NCI-H226 (cell line): Measurements from ENCODE around the gene SIGLEC5.

Experiments
- DNase-seq: peaks from one replicate; pipeline ENCODE4 v3.0.0-alpha.2; 2015

Gene SIGLEC5

DNA sequence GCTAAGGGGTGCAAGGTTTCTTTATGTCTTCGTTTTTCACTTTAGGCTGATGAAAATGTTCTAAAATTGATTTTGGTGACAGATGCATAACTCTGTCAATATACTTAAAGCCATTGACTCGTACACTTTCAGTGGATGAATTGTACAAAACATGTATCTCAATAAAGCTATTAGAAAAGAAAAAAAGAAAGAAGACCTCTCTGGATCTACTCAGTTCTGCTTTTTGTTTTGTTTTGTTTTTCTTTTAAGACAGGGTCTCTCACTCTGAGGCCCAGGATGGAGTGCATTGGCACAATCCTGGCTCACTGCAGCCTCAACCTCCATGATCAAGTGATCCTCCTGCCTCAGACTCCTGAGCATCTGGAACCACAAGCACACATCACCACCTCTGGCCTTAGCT, 3.5 kb downstream of the SIGLEC5 start:
- DNase-seq = no peak

DNA sequence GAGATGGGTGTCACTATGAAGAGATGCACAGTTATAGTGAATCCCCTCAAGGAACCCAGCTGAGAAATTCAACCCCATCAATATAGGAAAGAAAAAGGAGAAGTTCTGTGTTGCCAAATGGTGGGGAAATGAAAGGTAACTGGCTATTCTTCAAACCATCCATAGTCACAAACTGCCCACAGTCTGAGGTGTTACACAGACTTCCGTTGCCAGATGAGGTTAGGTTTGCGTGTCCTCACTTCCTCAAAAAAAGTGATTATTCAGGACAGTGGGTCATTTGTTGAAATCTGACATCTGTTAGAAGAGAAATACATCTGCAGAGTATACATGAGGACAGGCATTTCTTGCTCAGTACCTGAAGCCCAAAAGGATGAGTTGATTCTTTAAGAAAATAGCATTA, 9.0 kb downstream of the SIGLEC5 start:
- DNase-seq = no peak

DNA sequence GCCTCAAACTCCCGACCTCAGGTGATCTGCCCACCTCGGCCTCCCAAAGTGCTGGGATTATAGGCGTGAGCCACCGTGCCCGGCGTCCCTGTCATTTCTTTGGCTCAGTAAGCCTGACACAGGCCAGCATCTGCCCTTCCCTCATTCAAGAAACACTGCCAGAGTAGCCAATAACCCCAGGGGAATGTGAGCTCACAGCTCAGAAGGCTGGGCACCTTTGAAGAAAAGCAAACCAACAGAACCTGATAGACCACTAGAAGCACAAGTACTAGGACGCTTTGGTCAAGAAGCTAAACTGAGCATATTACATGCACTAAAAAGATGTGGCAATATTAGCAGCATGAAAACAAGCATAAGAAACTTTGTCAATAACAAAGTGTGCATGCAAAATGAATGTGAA, 14.2 kb downstream of the SIGLEC5 start:
- DNase-seq = no peak

DNA sequence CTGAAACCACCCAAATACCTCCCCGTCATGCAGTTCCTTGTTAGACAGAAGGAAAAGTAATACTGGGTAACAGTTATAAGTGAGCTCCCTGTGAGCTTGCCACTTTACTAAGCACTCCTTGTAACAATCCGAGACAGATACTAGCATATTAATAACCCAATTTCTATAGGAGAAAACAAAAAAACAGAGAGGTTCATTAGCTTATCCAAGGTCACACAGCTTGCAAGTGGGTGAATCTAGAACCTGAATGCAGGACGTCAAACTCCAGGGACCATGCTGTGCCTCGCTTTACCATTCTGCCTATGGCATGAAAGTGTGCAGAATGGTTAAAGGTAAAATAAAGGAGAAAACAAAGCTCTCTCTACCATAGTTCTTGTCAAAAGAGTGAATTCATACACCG, 15.4 kb downstream of the SIGLEC5 start:
- no peak for DNase-seq

DNA sequence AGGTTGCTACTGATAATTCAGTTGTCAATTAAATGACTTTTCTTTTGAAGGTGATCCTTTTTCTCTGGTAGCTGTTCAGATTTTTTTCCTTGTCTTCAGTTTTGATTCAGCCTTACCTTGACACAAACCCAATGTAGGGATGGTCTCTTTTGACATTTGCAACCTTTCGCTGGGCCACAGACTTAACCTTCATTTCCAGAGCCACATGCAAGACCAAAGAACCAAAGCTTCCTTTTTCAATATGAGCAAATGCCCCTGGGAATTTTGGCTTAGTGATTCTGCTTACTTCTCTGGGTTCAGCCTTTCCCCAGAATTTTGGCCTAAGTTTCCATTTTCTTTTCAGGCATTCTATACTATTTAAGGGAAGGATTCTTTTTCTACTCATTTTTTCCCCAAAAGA, 19.6 kb downstream of the SIGLEC5 start:
- no peak for DNase-seq

DNA sequence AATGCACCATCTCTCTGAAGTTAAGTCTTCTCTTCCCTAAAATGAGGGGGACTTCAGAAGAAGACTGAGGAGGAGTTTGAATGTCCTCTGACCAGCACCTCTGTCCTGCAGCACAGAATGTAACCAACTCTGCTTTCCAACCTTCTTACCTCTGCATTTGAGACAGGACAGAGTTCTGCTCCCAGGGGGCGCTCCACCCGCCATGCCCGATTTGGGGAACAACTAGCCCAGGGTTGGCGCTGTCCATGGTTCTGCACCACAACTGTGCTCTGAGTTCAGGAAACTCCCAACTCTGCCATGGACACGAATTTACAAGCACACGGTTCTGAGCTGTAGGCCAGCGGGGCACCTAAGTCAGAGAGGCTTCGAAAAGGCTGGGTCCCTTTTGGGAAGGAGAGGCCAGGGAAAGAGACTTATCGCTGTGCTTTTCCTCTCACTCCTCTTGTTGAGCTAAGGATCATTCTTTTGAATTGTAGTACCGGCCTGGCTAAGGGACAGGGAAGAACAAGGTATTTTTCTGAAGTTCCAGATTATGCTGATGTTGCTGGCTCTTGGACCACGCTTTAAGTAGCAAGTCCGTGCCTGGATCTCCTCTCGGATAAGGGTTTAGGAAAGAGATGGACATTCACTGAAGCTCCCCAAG, 22.2 kb downstream of the SIGLEC5 start:
- peak; percentile 64 for DNase-seq

DNA sequence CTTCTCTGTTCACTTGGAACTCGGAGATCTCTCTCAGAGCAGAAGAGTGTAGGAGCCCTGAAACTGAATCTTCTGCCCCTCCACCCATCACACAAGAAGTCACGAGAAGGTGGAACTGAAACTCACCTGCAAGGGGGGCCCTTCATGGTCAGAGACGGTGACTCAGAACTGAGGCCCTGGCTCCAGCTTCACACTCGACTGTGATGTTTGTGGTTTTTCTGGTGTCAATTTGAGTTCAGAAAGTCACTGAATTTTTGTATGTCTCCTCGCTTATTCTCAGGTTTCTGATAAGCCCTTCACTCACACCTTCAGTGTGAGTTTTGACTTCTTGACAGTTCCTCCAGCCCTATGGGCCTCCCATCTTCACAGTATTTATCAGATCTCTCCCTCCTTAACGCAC, 23.1 kb downstream of the SIGLEC5 start:
- DNase-seq = no peak

DNA sequence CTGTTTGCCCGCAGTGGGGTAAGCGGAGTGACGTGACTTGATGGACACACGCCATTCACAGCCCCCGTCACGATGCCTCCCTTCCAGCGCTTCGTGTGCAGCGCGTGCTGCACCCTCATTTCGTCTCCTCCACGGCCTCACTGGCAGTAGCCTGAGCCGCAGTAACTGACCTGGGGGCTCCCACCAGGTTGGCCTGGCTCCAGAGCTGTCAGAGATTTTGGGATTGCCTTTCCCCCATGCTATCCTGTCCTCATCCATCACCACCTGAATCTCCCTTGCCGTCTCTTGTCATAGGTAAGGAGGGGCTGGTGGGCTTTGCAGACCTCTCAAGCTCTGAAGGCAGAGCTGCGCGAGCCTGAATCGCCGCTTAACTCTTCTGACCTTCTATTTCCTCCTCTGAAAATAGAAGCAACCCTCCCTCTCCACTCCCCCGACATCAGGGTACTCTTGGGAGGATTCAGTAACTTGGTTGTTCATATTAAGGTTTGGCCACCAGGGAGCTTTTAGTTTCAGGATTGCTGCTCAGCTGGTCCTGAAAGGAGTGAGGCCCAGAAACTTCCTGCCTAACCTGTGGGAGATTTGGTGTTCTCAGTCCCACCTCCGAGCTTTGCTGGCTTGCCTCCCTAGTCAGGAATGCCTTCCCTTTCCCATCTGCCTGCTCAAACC, 27.9 kb downstream of the SIGLEC5 start:
- DNase-seq = no peak

DNA sequence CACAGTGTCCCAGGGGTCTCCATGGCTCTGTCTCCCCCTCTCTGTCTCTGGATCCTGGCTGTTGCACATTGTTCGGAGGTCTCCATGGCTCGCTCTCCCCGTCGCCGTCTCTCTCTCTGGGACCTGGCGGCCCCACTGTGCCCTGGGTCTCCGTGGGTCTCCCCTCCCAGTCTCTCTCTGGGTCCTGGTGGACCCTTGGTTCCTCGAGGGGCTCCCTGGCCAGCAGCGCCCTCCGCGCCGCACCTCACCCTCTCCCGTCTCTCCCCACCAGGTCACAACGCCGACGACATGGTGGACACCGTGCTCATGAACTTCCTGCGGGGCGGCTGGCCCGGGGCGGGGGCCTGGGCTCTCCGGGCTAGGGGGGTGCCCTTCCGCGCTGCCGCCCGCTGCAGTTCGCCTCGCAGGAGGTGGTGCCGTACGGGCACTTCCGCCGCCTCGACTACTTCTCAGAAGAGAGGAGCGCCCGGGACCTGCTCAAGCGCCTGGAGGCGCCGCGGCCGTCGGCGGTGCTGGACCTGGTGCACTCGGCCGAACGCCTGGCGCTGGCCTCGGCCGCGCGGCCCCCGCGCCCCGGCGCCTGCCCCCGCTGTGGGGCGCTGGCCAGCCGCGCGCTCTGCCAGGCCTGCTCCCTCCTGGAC, 29.1 kb downstream of the SIGLEC5 start:
- no peak for DNase-seq

DNA sequence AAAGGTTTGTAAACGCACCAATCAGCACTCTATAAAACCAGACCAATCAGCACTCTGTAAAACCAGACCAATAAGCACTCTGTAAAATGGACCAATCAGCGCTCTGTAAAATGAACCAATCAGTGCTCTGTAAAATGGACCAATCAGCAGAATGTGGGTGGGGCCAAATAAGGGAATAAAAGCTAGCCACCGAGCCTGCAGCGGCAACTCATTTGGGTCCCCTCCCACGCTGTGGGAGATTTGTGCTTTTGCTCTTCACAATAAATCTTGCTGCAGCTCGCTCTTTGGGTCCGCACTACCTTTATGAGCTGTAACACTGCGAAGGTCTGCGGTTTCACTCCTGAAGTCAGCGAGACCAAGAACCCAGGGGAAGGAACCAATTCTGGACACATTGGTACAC, 31.1 kb downstream of the SIGLEC5 start:
- no peak for DNase-seq

DNA sequence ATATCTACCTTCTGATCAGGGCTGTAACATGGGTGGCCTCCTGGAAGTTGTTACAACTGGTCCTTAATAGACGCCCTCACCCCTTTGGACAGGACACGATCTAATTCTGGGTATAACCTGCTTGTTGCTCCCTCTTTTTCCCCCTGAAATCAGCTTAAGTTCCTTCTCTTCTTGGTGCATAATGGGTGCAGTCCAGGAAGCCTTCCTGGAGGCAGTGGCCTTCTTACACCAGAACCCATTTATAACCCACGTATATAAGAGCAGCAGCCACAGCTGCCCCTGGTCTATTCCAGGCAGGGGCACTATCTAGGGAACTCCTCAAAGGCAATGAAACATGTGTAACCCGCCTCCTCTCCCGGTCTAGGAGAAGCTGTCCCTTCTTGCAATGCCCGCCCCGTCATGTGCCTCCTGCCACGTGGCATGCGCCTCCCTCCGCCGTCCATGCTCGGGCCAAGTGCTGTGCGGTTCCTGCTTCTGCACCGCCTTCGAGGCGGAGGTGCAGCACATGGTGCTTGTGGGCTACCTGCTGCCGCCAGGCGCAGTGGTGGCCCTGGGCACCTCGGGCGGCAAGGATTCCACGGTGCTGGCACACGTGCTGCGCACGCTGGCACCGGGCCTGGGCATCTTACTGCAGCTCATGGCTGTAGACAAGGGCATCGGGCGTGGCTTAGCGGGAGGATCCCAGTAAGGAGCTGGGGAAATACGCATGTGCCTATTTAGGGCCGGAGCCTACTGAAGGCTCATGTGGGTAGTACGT, 31.9 kb downstream of the SIGLEC5 start:
- DNase-seq = no peak

DNA sequence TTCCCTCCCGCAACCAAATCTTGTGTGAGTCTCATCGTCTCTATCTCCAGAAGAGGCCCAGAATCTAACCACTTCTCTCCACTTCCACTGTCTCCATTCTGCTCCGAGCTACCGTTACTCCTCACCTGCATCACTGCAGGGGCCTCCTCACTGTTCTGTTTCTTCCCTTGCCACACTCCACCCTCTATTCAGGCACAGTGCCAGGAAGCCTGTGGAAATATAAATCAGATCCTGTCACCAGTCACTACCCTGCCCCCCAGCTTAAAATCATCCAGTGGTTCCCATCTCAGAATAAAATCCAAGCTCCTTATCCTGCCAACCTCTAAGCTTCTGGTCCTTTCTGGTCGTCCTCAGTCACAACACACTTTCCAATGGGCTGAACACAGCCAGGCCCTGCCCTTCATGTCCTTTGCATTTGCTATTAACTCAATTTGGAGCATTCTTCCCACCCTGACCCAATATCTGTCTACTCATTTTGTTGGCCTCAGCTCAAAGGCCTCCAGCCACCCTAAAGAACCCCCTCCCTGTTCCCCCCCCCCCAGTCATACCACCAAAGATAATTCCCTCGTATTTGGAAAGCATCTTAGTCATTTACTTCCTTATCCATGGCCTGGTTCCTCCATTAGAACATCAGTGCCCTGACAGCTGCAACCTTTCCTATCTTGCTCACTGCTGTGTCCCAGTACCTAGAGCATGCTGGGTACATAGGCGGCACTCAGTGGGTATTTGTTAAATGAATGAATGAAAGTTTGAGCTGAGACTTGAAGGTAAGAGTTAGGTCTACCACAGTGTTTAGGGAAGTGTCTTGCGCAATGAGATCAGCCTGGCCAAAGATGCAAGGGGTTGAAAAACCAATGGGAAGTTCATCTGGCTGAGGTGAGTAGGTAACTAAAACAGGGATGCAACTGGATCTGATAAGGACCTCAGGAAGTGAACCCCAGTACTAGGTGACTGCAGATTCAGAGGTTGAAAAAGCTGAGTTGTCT, 34.7 kb downstream of the SIGLEC5 start:
- DNase-seq = no peak

DNA sequence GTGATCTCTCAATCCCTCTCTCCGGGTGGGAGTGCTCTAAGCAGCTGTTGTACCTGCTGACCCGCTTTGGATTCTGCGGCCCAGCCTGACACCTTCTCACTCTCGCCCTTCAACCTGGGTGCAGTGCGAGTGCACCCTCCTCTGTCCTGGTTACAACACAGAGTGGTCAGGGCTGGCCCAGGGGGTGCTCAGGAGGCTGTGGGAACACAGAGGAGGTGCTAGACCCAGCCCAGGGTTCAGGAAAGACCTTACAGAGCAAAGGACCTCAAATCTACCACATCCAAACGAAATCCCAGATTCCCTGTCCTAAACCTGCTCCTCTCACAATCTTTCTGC, 35.5 kb downstream of the SIGLEC5 start:
- DNase-seq = no peak

DNA sequence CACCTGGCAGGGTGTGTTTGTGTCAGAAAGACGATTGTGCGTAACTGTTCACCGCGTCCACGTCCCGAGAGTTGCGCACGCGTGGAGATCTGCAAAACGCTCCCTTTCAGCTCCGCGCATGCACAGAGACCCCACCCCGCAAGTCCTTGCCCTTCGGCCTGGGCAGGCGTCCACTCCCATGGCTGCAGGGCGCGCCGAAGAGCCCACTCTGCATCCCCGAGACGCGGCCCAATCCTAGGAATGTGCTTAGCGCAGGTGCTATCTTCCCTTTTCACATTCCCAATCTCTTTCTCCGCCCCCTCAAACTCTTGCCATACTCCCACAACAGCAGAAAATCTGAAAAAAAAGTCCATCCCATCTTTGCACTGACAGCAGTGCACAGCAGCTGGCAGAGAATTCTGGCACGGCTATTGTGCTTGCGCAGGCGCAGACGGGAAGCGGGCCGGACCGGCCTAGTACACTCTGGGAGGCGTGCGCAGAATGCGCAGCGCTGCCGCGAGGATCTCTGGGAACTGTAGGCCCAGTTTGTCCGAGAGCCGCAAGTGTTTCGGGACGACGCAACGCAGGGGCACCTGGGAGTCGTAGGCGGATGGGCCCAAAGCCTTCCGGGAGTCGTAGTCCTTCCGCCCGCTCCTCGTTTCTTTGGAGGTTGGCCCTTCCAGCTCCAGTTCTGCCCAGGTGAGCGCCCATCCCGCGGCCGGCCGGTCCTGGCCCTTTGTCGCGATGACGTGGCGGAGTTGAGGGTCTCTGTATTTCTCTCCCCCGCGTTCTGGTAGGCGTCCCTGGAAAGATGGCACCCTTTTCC, 36.0 kb downstream of the SIGLEC5 start:
- peak; percentile 99 for DNase-seq

DNA sequence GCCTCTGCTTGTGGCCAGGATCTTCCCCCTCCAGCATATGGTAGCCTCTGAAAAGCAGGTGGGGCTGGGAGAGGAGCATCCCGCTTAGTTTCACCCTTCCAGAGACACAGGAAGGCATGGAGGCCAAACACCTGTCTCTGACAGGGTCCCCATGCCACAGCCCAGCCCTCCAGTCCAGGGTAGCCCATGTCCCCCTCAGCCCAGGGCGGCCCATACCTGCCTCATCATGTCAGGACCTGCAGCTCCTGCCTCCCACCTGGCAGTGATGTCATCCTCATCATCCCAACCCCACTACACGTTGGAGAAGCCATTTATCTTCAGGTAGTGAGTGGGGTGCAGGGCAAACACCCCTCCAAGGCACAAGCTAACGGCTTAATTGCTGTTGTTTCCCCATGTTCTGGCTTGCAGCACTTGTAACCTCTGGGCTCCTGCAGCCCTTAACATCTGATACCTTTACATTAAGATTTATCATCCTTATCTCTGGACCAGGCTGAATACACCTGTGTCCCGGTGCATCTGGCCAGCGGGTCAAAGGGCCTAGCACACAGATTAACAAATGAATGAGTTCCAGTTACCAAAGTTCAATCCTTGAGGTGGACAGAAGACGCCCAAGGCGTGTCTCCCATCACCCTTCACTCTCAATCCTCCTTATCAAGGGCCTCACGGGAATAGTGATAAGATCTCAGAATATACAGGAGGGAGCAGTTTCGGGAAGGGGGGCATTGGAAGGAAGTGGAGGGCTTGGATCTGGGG, 36.9 kb downstream of the SIGLEC5 start:
- no peak for DNase-seq

DNA sequence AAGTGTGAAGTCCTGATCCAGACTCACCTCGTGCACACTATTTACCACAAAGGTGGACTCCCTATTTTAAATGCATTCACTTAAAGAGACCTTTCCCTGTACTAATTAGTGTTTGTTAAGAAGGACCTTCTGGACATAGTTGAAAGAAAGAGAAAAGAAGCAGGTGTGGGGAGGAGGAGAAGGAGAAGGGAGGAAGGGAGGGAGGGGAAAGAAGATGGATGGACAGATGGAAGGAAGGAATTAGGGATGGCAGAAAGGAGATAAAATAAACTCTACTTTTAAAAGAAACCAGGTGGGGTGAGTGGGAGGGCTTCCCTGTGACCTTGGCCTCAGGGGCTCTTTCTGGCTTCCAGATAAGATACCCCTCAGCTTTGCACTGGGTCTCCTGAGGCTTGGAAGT, 37.7 kb downstream of the SIGLEC5 start:
- DNase-seq = no peak

DNA sequence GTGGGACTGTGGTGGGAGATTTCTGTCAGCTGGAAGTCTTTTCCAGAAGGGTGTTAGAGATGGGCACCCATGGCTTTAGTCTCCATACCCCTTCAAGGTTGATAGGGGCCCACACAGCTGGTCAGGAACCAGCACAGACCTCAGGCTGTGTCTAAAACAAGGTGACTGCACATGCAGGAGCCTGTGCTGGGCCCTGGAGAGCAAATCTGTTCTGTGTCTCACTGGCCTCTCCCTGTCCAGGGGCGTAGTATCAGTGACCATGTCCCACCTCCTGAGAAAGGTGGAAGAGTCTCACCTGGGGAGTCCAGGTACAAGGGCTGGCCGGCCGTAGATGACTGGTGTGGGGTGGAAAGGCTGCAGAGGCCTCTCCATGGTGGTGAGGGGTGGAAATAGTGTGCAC, 39.8 kb downstream of the SIGLEC5 start:
- no peak for DNase-seq

DNA sequence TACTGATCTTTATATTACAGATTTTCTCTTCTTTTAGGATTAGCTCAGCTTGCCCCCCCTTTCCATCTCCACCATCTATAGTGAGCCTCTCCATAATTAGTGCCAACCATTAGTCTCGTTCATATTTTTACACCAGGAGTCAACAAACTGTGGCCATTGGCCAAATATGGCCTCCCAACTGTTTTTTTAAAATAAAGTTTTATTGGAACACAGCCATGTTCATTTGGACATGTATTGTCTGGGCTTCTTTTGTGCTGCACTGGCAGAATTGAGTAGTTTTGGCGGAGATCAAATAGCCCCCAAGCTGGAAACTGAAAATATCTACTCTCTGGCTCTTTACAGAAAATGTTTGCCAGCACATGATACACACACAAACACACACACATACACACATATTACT, 40.7 kb downstream of the SIGLEC5 start:
- DNase-seq = no peak

DNA sequence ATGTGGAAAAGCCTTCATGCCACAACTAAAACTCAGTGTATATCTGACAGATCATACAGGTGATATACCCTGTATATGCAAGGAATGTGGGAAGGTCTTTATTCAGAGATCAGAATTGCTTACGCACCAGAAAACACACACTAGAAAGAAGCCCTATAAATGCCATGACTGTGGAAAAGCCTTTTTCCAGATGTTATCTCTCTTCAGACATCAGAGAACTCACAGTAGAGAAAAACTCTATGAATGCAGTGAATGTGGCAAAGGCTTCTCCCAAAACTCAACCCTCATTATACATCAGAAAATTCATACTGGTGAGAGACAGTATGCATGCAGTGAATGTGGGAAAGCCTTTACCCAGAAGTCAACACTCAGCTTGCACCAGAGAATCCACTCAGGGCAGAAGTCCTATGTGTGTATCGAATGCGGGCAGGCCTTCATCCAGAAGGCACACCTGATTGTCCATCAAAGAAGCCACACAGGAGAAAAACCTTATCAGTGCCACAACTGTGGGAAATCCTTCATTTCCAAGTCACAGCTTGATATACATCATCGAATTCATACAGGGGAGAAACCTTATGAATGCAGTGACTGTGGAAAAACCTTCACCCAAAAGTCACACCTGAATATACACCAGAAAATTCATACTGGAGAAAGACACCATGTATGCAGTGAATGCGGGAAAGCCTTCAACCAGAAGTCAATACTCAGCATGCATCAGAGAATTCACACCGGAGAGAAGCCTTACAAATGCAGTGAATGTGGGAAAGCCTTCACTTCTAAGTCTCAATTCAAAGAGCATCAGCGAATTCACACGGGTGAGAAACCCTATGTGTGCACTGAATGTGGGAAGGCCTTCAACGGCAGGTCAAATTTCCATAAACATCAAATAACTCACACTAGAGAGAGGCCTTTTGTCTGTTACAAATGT, 42.7 kb downstream of the SIGLEC5 start:
- DNase-seq = no peak

DNA sequence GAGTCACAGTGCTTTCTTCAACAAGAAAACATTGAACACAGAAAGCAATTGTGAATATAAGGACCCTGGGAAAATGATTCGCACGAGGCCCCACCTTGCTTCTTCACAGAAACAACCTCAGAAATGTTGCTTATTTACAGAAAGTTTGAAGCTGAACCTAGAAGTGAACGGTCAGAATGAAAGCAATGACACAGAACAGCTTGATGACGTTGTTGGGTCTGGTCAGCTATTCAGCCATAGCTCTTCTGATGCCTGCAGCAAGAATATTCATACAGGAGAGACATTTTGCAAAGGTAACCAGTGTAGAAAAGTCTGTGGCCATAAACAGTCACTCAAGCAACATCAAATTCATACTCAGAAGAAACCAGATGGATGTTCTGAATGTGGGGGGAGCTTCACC, 43.4 kb downstream of the SIGLEC5 start:
- no peak for DNase-seq
